ENCODE data around the gene HBS1L.

Gene HBS1L

GRCh38 chr6:135062735-135063134, 8.1 kb upstream of the HBS1L start:
- Histone ChIP-seq H3K4me1 (ENCODE audit: control insufficient read depth, insufficient read depth, low read length) (no peaks in the 10 kb centered on the region), H3K9me3 (ENCODE audit: control insufficient read depth, insufficient read depth, low read depth, low read length) (no peaks in the 10 kb centered on the region), H3K27ac (ENCODE audit: extremely low read depth, low read depth, low read length) (no peak overlapping the region), H3K4me3 (ENCODE audit: low read depth, low read length) (no peak overlapping the region), H3K36me3 (ENCODE audit: control insufficient read depth in 2 of 2, insufficient read depth in 1 of 2, low read length in 2 of 2) (no peaks in the 10 kb centered on the region)
- CTCF ChIA-PET, result interaction anchor here (0.6 to 0.7 kb wide), 2 partner anchors 63 to 357 kb away, joined by 3 read pairs; no protein-coding TSS in a partner anchor
- TF ChIP-seq SCRT1 (tag by site-specific recombination; IDR thresholded peaks at IDR 0.05; ENCODE audit: borderline replicate concordance) (no peak), ZNF366 (tag by site-specific recombination; conservative IDR thresholded peaks at IDR 0.05) (no peak), ZNF449 (tag by site-specific recombination; IDR thresholded peaks at IDR 0.05) (no peak), ZNF133 (tag by site-specific recombination; IDR thresholded peaks at IDR 0.05) (no peak), SP3 (tag by site-specific recombination; IDR thresholded peaks at IDR 0.05) (no peak), ZNF830 (tag by site-specific recombination; IDR thresholded peaks at IDR 0.05; ENCODE audit: low read depth) (no peak), KLF8 (tag by site-specific recombination; IDR thresholded peaks at IDR 0.05) (no peak), ZBTB8A (tag by site-specific recombination; IDR thresholded peaks at IDR 0.05) (no peak), ZNF785 (tag by site-specific recombination; IDR thresholded peaks at IDR 0.05) (no peak), ZNF362 (tag by site-specific recombination; IDR thresholded peaks at IDR 0.05) (no peak), ZNF654 (tag by site-specific recombination; IDR thresholded peaks at IDR 0.05; ENCODE audit: low read depth) (no peak), SALL2 (tag by site-specific recombination; IDR thresholded peaks at IDR 0.05; ENCODE audit: borderline replicate concordance) (no peak), ZNF639 (tag by site-specific recombination; IDR thresholded peaks at IDR 0.05) (no peak), ZNF221 (tag by site-specific recombination; IDR thresholded peaks at IDR 0.05; ENCODE audit: borderline replicate concordance) (no peak), ZNF404 (tag by site-specific recombination; IDR thresholded peaks at IDR 0.05) (no peak), ZNF776 (tag by site-specific recombination; IDR thresholded peaks at IDR 0.05; ENCODE audit: borderline replicate concordance) (no peak), ZNF629 (tag by site-specific recombination; IDR thresholded peaks at IDR 0.05) (no peak), ZNF214 (tag by site-specific recombination; IDR thresholded peaks at IDR 0.05; ENCODE audit: borderline replicate concordance) (no peak), ZNF701 (tag by site-specific recombination; IDR thresholded peaks at IDR 0.05) (no peak), ZNF26 (tag by site-specific recombination; IDR thresholded peaks at IDR 0.05) (no peak)
- POLR2A ChIA-PET, result interaction anchor here (0.7 to 1.7 kb wide), 3 partner anchors 8 to 457 kb away, joined by 3 to 6 read pairs (median 4); partner anchors contain the start of gene HBS1L

- H3K36me3 ChIP-seq (ENCODE audit: control insufficient read depth in 2 of 2, insufficient read depth in 1 of 2, low read length in 2 of 2), result no peaks in the 10 kb centered on the region
- no peak overlapping the region for H3K27ac ChIP-seq (ENCODE audit: extremely low read depth, low read depth, low read length)
- H3K4me3 ChIP-seq (ENCODE audit: low read depth, low read length), result no peak overlapping the region
- no peaks in the 10 kb centered on the region for H3K4me1 ChIP-seq (ENCODE audit: control insufficient read depth, insufficient read depth, low read length)
- ChIA-PET CTCF (interaction anchor here (0.6 kb wide), 1 partner anchor 30 kb away, joined by 3 read pairs; no protein-coding TSS in a partner anchor), POLR2A (no interaction called here)
- no peaks in the 10 kb centered on the region for H3K9me3 ChIP-seq (ENCODE audit: control insufficient read depth, insufficient read depth, low read depth, low read length)
- TF ChIP-seq ZNF248 (tag by site-specific recombination; IDR thresholded peaks at IDR 0.05), result no peak
- no peak for TF ChIP-seq ZBTB26 (tag by site-specific recombination; optimal IDR thresholded peaks at IDR 0.05)
- TF ChIP-seq ZNF239 (tag by site-specific recombination; IDR thresholded peaks at IDR 0.05), result no peak
- no peak for TF ChIP-seq ZNF600 (tag by site-specific recombination; IDR thresholded peaks at IDR 0.05)
- no peak for TF ChIP-seq ZNF660 (tag by site-specific recombination; IDR thresholded peaks at IDR 0.05)
- no peak for TF ChIP-seq ZNF302 (tag by site-specific recombination; IDR thresholded peaks at IDR 0.05; ENCODE audit: low read depth)
- TF ChIP-seq MYNN (tag by site-specific recombination; IDR thresholded peaks at IDR 0.05; ENCODE audit: borderline replicate concordance), result no peak
- TF ChIP-seq ZNF677 (tag by site-specific recombination; IDR thresholded peaks at IDR 0.05), result no peak
- TF ChIP-seq ZNF777 (tag by site-specific recombination; IDR thresholded peaks at IDR 0.05; ENCODE audit: borderline replicate concordance), result no peak
- TF ChIP-seq ZNF624 (tag by site-specific recombination; IDR thresholded peaks at IDR 0.05), result no peak
- no peak for TF ChIP-seq ZNF701 (tag by site-specific recombination; IDR thresholded peaks at IDR 0.05)
Observed at GRCh38 chr6:135060076-135060475, 5.5 kb upstream of the HBS1L start.
